Cardiac muscle cell (in vitro differentiated cells and primary cell): Measurements from ENCODE around the gene TRIAP1. TPM values are rescaled to one million over a fixed set of nuclear protein-coding genes. Genes with fewer than 3 reads are reported as not detected.

Experiments
- DNase-seq, 2 donors: peaks; one replicate each; pipeline versions ENCODE4 v3.0.0 to v3.0.0-alpha.2; 2010 to 2017; ENCODE audit warnings: low read depth in 1 of 2, low spot score in 1 of 2
- H3K27ac ChIP-seq: fragments of 200-600 bp; sonication (generic); 2 replicates; pipeline ENCODE4 v1.5.1; 2016
- H3K27me3 ChIP-seq: fragments of 200-600 bp; sonication (generic); 2 replicates; pipeline ENCODE4 v1.6.0; 2016; ENCODE audit warnings: control low read depth
- H3K36me3 ChIP-seq: fragments of 200-600 bp; sonication (generic); 2 replicates; pipeline ENCODE4 v1.5.1; 2016; ENCODE audit warnings: control low read depth
- H3K4me1 ChIP-seq: fragments of 200-600 bp; sonication (generic); 2 replicates; pipeline ENCODE4 v1.8.1; 2017; ENCODE audit warnings: low read depth, mild to moderate bottlenecking, mixed run types
- H3K4me3 ChIP-seq: fragments of 200-600 bp; sonication (generic); 2 replicates; pipeline ENCODE4 v1.5.1; 2016; ENCODE audit warnings: mild to moderate bottlenecking
- H3K9me3 ChIP-seq: fragments of 200-600 bp; sonication (generic); 2 replicates; pipeline ENCODE4 v1.5.1; 2017; ENCODE audit warnings: low read depth, mild to moderate bottlenecking, control low read depth
- CTCF ChIP-seq: IDR thresholded peaks from 2 replicates; pipeline ENCODE4 v1.5.1; 2012; ENCODE audit warnings: low read depth, mild to moderate bottlenecking, low read length
- polyA plus RNA-seq: library from polyadenylated mRNA; unstranded; fragments of >200 nt; fragmentation: Nextera tagmentation; extraction: Ambion mirVana; gene quantifications from 2 replicates; pipeline ENCODE4 v1.2.1, GENCODE V29; 2016
- total RNA-seq: library from RNA; depleted of rRNA; stranded (reverse); fragments of >200 nt; gene quantifications from 2 replicates; pipeline ENCODE4 v1.2.3, GENCODE V29; 2016

TRIAP1 gene
- total and polyA plus RNA-seq, 2 experiments from 2014 or later, result 11.9 to 58.8 TPM

- no peaks in the 10 kb centered on the region for H3K36me3 ChIP-seq
- no peak for TF ChIP-seq CTCF
- no peaks in the 10 kb centered on the region for H3K27me3 ChIP-seq
- no peak overlapping the region for H3K27ac ChIP-seq
- DNase-seq, result no peak
- no peaks in the 10 kb centered on the region for H3K9me3 ChIP-seq
- no peak overlapping the region for H3K4me3 ChIP-seq
- H3K4me1 ChIP-seq, result no peaks in the 10 kb centered on the region
Measured at GRCh38 chr12:120432772-120433525, 13.2 kb downstream of the TRIAP1 start.

- no peaks in the 10 kb centered on the region for H3K36me3 ChIP-seq
- H3K27me3 ChIP-seq, result no peaks in the 10 kb centered on the region
- H3K4me1 ChIP-seq, result no peaks in the 10 kb centered on the region
- H3K9me3 ChIP-seq, result no peaks in the 10 kb centered on the region
- no peak for TF ChIP-seq CTCF
- DNase-seq, result no peak
- H3K4me3 ChIP-seq, result no peak overlapping the region
- no peak overlapping the region for H3K27ac ChIP-seq
Measured at GRCh38 chr12:120429368-120429767, 16.8 kb downstream of the TRIAP1 start.

GRCh38 chr12:120428597-120429229, 17.5 kb downstream of the TRIAP1 start:
- no peaks in the 10 kb centered on the region for H3K9me3 ChIP-seq
- no peak overlapping the region for H3K4me3 ChIP-seq
- H3K27me3 ChIP-seq, result no peaks in the 10 kb centered on the region
- no peak for DNase-seq
- TF ChIP-seq CTCF, result no peak
- no peak overlapping the region for H3K27ac ChIP-seq
- no peaks in the 10 kb centered on the region for H3K36me3 ChIP-seq
- no peaks in the 10 kb centered on the region for H3K4me1 ChIP-seq

GRCh38 chr12:120425797-120426196, 20.4 kb downstream of the TRIAP1 start:
- no peak for DNase-seq
- Histone ChIP-seq H3K4me3 (no peak overlapping the region), H3K4me1 (no peaks in the 10 kb centered on the region), H3K9me3 (no peaks in the 10 kb centered on the region), H3K27ac (no peak overlapping the region), H3K27me3 (no peaks in the 10 kb centered on the region), H3K36me3 (no peaks in the 10 kb centered on the region)
- no peak for TF ChIP-seq CTCF

- Histone ChIP-seq H3K27me3 (no peaks in the 10 kb centered on the region), H3K27ac (no peak overlapping the region), H3K4me1 (no peaks in the 10 kb centered on the region), H3K36me3 (no peaks in the 10 kb centered on the region), H3K4me3 (no peak overlapping the region), H3K9me3 (no peaks in the 10 kb centered on the region)
- TF ChIP-seq CTCF, result no peak
- DNase-seq, result no peak
Measured at GRCh38 chr12:120422892-120423456, 23.2 kb downstream of the TRIAP1 start.
